Activated CD4-positive, alpha-beta T cell treated with anti-CD3 and anti-CD28 coated beads for 1 hour (primary cell): ENCODE results near the gene PIRT.

Experiments
- DNase-seq: peaks from one replicate; pipeline ENCODE4 v3.0.0-alpha.2; 2020

Gene PIRT

GRCh38 chr17:10785295-10785694, 52.6 kb downstream of the PIRT start:
- no peak for DNase-seq

GRCh38 chr17:10779609-10780008, 58.3 kb downstream of the PIRT start:
- DNase-seq, result no peak

GRCh38 chr17:10777890-10778289, 60.0 kb downstream of the PIRT start:
- no peak for DNase-seq

- DNase-seq, result no peak
These were observed 60.6 kb downstream of the PIRT start for GRCh38 chr17:10777131-10777807.

GRCh38 chr17:10776381-10776780, 61.5 kb downstream of the PIRT start:
- DNase-seq, result no peak

- no peak for DNase-seq
These were observed 62.0 kb downstream of the PIRT start for GRCh38 chr17:10775740-10776356.

- no peak for DNase-seq
These were observed 62.8 kb downstream of the PIRT start for GRCh38 chr17:10775058-10775457.

GRCh38 chr17:10773391-10773790, 64.5 kb downstream of the PIRT start:
- DNase-seq, result no peak
